Measurements from ENCODE around the gene CTRB2.
A peak's percentile ranks its signal among the peaks of the same experiment; 100 is the strongest.
"Not testable (repeated sequence)": the region's sequence is repeated elsewhere in the genome, so short reads cannot be mapped to it uniquely, and the experiment has no call there.

CTRB2 gene

GRCh38 chr16:75222271-75222783 lies 15.4 kb upstream of the CTRB2 start:
- no peak for FAIRE-seq

GRCh38 chr16:75219838-75220237 lies 12.9 kb upstream of the CTRB2 start:
- DNase-seq (ENCODE audit: insufficient read length): no peak
- TF ChIP-seq TAF1 (IDR thresholded peaks at IDR 0.05; ENCODE audit: borderline replicate concordance, low read depth, low read length) (no peak), POLR2A (IDR thresholded peaks at IDR 0.05; ENCODE audit: low read depth, low read length) (no peak), POLR2AphosphoS5 (IDR thresholded peaks at IDR 0.05; ENCODE audit: low read depth, low read length) (no peak)
- FAIRE-seq: peak; percentile 74

More at GRCh38 chr16:75222271-75222783, 15.4 kb upstream of the CTRB2 start:
- TF ChIP-seq POLR2A (IDR thresholded peaks at IDR 0.05; ENCODE audit: low read depth, low read length) (no peak), POLR2AphosphoS5 (IDR thresholded peaks at IDR 0.05; ENCODE audit: low read depth, low read length) (no peak), TAF1 (IDR thresholded peaks at IDR 0.05; ENCODE audit: borderline replicate concordance, low read depth, low read length) (no peak)
- DNase-seq (ENCODE audit: insufficient read length): no peak

- TF ChIP-seq POLR2AphosphoS5 (IDR thresholded peaks at IDR 0.05; ENCODE audit: low read depth, low read length): no peak
- TF ChIP-seq TAF1 (IDR thresholded peaks at IDR 0.05; ENCODE audit: borderline replicate concordance, low read depth, low read length): no peak
- no peak for TF ChIP-seq POLR2A (IDR thresholded peaks at IDR 0.05; ENCODE audit: low read depth, low read length)
- FAIRE-seq (peak; percentile 62), DNase-seq (ENCODE audit: insufficient read length) (no peak)
Measured at GRCh38 chr16:75219088-75219487, 12.1 kb upstream of the CTRB2 start.

GRCh38 chr16:75218256-75219076 lies 11.5 kb upstream of the CTRB2 start, which contains the start of gene CTRB1:
Gene CTRB1, plus strand, starts transcription at chr16:75218988. Its CDS starts 20 bp downstream, at chr16:75219008.
- DNase-seq (ENCODE audit: insufficient read length) (peak; percentile 42), FAIRE-seq (no peak)
- TF ChIP-seq POLR2AphosphoS5 (IDR thresholded peaks at IDR 0.05; ENCODE audit: low read depth, low read length) (no peak), POLR2A (IDR thresholded peaks at IDR 0.05; ENCODE audit: low read depth, low read length) (no peak), TAF1 (IDR thresholded peaks at IDR 0.05; ENCODE audit: borderline replicate concordance, low read depth, low read length) (no peak)

GRCh38 chr16:75217389-75217851 lies 10.5 kb upstream of the CTRB2 start:
- FAIRE-seq: no peak
- TF ChIP-seq POLR2A (IDR thresholded peaks at IDR 0.05; ENCODE audit: low read depth, low read length) (no peak), POLR2AphosphoS5 (IDR thresholded peaks at IDR 0.05; ENCODE audit: low read depth, low read length) (no peak), TAF1 (IDR thresholded peaks at IDR 0.05; ENCODE audit: borderline replicate concordance, low read depth, low read length) (no peak)
- DNase-seq (ENCODE audit: insufficient read length): no peak

GRCh38 chr16:75216576-75216975 lies 9.6 kb upstream of the CTRB2 start:
- no peak for TF ChIP-seq TAF1 (IDR thresholded peaks at IDR 0.05; ENCODE audit: borderline replicate concordance, low read depth, low read length)
- no peak for TF ChIP-seq POLR2AphosphoS5 (IDR thresholded peaks at IDR 0.05; ENCODE audit: low read depth, low read length)
- TF ChIP-seq POLR2A (IDR thresholded peaks at IDR 0.05; ENCODE audit: low read depth, low read length): no peak
- DNase-seq (ENCODE audit: insufficient read length) (no peak), FAIRE-seq (no peak)

GRCh38 chr16:75216127-75216526 lies 9.2 kb upstream of the CTRB2 start:
- DNase-seq (ENCODE audit: insufficient read length) (no peak), FAIRE-seq (no peak)
- TF ChIP-seq POLR2AphosphoS5 (IDR thresholded peaks at IDR 0.05; ENCODE audit: low read depth, low read length) (no peak), TAF1 (IDR thresholded peaks at IDR 0.05; ENCODE audit: borderline replicate concordance, low read depth, low read length) (no peak), POLR2A (IDR thresholded peaks at IDR 0.05; ENCODE audit: low read depth, low read length) (no peak)

GRCh38 chr16:75211286-75211685 lies 4.3 kb upstream of the CTRB2 start:
- DNase-seq (ENCODE audit: insufficient read length); FAIRE-seq: not testable (repeated sequence)

- TF ChIP-seq TAF1 (IDR thresholded peaks at IDR 0.05; ENCODE audit: borderline replicate concordance, low read depth, low read length): no peak
- DNase-seq (ENCODE audit: insufficient read length) (no peak), FAIRE-seq (no peak)
Measured at GRCh38 chr16:75209944-75210343, 3.0 kb upstream of the CTRB2 start.

GRCh38 chr16:75209514-75209913 lies 2.6 kb upstream of the CTRB2 start:
- not testable (repeated sequence) for DNase-seq (ENCODE audit: insufficient read length); FAIRE-seq

GRCh38 chr16:75208861-75209505 lies 2.0 kb upstream of the CTRB2 start:
- no peak for DNase-seq (ENCODE audit: insufficient read length)
- no peak for TF ChIP-seq TAF1 (IDR thresholded peaks at IDR 0.05; ENCODE audit: borderline replicate concordance, low read depth, low read length)
- TF ChIP-seq POLR2A (IDR thresholded peaks at IDR 0.05; ENCODE audit: low read depth, low read length): no peak
- FAIRE-seq: no peak

- TF ChIP-seq POLR2A (IDR thresholded peaks at IDR 0.05; ENCODE audit: low read depth, low read length) (no peak), POLR2AphosphoS5 (IDR thresholded peaks at IDR 0.05; ENCODE audit: low read depth, low read length) (no peak), TAF1 (IDR thresholded peaks at IDR 0.05; ENCODE audit: borderline replicate concordance, low read depth, low read length) (no peak)
- DNase-seq (ENCODE audit: insufficient read length): no peak
- no peak for FAIRE-seq
Measured at GRCh38 chr16:75208242-75208825, 1.4 kb upstream of the CTRB2 start.
